Keratinocyte (primary cell): ENCODE data around the gene USP10. TPM values are rescaled to one million over a fixed set of nuclear protein-coding genes. Genes with fewer than 3 reads are reported as not detected.

Source experiments
- DNase-seq: peaks from one replicate; pipeline ENCODE4 v3.0.0-alpha.2; 2011; ENCODE audit warnings: low read depth, missing footprints, low spot score
- FAIRE-seq: peaks from 2 replicates; lab custom pipeline; 2011; peaks lifted over from hg19 to GRCh38; lab: Jason Lieb, UNC
- H2AFZ ChIP-seq: 2 replicates; pipeline ENCODE4 v1.6.0; 2012; ENCODE audit warnings: low read length, control low read depth, inconsistent platforms; ENCODE audit not compliant: control insufficient read depth
- H3K27ac ChIP-seq: 2 replicates; pipeline ENCODE4 v1.5.1; 2011; ENCODE audit warnings: low read length; ENCODE audit not compliant: control insufficient read depth, insufficient read depth
- H3K27me3 ChIP-seq: 3 replicates; pipeline ENCODE4 v1.6.0; 2011; ENCODE audit warnings: low read length; ENCODE audit not compliant: control insufficient read depth, insufficient read depth; ENCODE audit errors: extremely low read depth
- H3K36me3 ChIP-seq, 2 experiments: 2 replicates in 1 of 2; 3 replicates in 1 of 2; pipeline ENCODE4 v1.5.1; 2011; ENCODE audit warnings: low read length in 2 of 2, mild to moderate bottlenecking in 1 of 2; ENCODE audit not compliant: control insufficient read depth in 2 of 2, insufficient read depth in 2 of 2; ENCODE audit errors: extremely low read depth in 1 of 2
- H3K4me1 ChIP-seq: 3 replicates; pipeline ENCODE4 v1.5.1; 2011; ENCODE audit warnings: low read length; ENCODE audit not compliant: control insufficient read depth, insufficient read depth; ENCODE audit errors: extremely low read depth
- H3K4me2 ChIP-seq: 3 replicates; pipeline ENCODE4 v1.6.0; 2011; ENCODE audit warnings: low read depth, low read length; ENCODE audit not compliant: control insufficient read depth, insufficient read depth; ENCODE audit errors: extremely low read depth
- H3K4me3 ChIP-seq, 3 experiments: fragments of 200-600 bp in 1 of 3; sonication (generic) in 1 of 3; 2 replicates in 2 of 3; 3 replicates in 1 of 3; pipeline ENCODE4 v1.5.1; 2011 to 2016; ENCODE audit warnings: low read length in 3 of 3, mild to moderate bottlenecking in 3 of 3, control low read depth in 2 of 3, inconsistent platforms in 1 of 3, low read depth in 1 of 3, mixed read lengths in 1 of 3, mixed run types in 1 of 3, moderate library complexity in 1 of 3; ENCODE audit not compliant: control insufficient read depth in 2 of 3, insufficient read depth in 2 of 3; ENCODE audit errors: extremely low read depth in 1 of 3
- H3K79me2 ChIP-seq: 2 replicates; pipeline ENCODE4 v1.6.0; 2012; ENCODE audit warnings: low read length; ENCODE audit not compliant: control insufficient read depth, insufficient read depth
- H3K9ac ChIP-seq: 3 replicates; pipeline ENCODE4 v1.6.0; 2011; ENCODE audit warnings: low read length; ENCODE audit not compliant: control insufficient read depth, insufficient read depth; ENCODE audit errors: extremely low read depth
- H3K9me1 ChIP-seq: 3 replicates; pipeline ENCODE4 v1.6.0; 2011; ENCODE audit warnings: low read length; ENCODE audit not compliant: control insufficient read depth, insufficient read depth; ENCODE audit errors: extremely low read depth
- H3K9me3 ChIP-seq: 2 replicates; pipeline ENCODE4 v1.5.1; 2012; ENCODE audit warnings: low read depth, low read length; ENCODE audit not compliant: control insufficient read depth
- H4K20me1 ChIP-seq: 3 replicates; pipeline ENCODE4 v1.6.0; 2011; ENCODE audit warnings: low read length; ENCODE audit not compliant: control insufficient read depth, insufficient read depth; ENCODE audit errors: extremely low read depth
- EZH2 ChIP-seq: IDR thresholded peaks from one replicate; pipeline ENCODE4 v1.6.1; 2012; ENCODE audit warnings: inconsistent platforms, mild to moderate bottlenecking, low read length, moderate library complexity
- dilution Hi-C: fragments of 300-500 bp; cut with MboI; formaldehyde crosslinking; loops from one replicate; pipeline ENCODE4 v1.7.0; 2020; ENCODE audit warnings: low sequenced_read_pairs; ENCODE audit not compliant: extremely low pct_ligation_motif_present
- polyA plus RNA-seq, 5 experiments: library from polyadenylated mRNA; depleted of rRNA in 3 of 5; stranded (reverse) in 3 of 5; stranded (forward) in 1 of 5; unstranded in 1 of 5; fragments of >200 nt; gene quantifications; 1 replicate in 1 of 5; 2 replicates in 3 of 5; 3 replicates in 1 of 5; pipeline versions ENCODE4 v1.2.1 to v1.2.3, GENCODE V29; 2011 to 2012; ENCODE audit warnings: missing spikeins in 2 of 5, low read depth in 1 of 5, low replicate concordance in 1 of 5
- TF ChIP-seq, protein P1 (sequence below), 3 experiments: IDR thresholded peaks in 1 of 3; conservative IDR thresholded peaks in 1 of 3; optimal IDR thresholded peaks in 1 of 3; 2 replicates in 2 of 3; 3 replicates in 1 of 3; pipeline versions ENCODE3 to v1.5.1; 2011; ENCODE audit warnings: low read length in 3 of 3, mild to moderate bottlenecking in 3 of 3, moderate library complexity in 2 of 3, control low read depth in 1 of 3, inconsistent platforms in 1 of 3; ENCODE audit not compliant: insufficient read depth in 2 of 3; ENCODE audit errors: extremely low read depth in 1 of 3

Gene USP10
- polyA plus RNA-seq, 1 donor (not counting 4 experiments of a cell fraction or from before 2014, with no cell fraction given): 92.0 TPM

- Histone ChIP-seq H3K4me2 (peak overlapping the region; percentile 22), H3K27ac (no peak overlapping the region), H3K9me1 (peaks cover 4% of the 10 kb centered on the region), H4K20me1 (no peaks in the 10 kb centered on the region), H3K9ac (no peak overlapping the region), H3K4me1 (peaks cover 24% of the 10 kb centered on the region), H3K79me2 (peaks cover 39% of the 10 kb centered on the region), H3K9me3 (no peaks in the 10 kb centered on the region), H2AFZ (no peak overlapping the region), H3K27me3 (no peaks in the 10 kb centered on the region), H3K4me3 (peak overlapping the region in 1 of 3 experiments; percentile 82), H3K36me3 (peaks cover 14 to 21% of the 10 kb centered on the region in 2 experiments)
- dilution Hi-C loops: no loop called here
- peak; percentile 85 for FAIRE-seq
- TF ChIP-seq EZH2: no peak
- TF ChIP-seq, protein P1, sequence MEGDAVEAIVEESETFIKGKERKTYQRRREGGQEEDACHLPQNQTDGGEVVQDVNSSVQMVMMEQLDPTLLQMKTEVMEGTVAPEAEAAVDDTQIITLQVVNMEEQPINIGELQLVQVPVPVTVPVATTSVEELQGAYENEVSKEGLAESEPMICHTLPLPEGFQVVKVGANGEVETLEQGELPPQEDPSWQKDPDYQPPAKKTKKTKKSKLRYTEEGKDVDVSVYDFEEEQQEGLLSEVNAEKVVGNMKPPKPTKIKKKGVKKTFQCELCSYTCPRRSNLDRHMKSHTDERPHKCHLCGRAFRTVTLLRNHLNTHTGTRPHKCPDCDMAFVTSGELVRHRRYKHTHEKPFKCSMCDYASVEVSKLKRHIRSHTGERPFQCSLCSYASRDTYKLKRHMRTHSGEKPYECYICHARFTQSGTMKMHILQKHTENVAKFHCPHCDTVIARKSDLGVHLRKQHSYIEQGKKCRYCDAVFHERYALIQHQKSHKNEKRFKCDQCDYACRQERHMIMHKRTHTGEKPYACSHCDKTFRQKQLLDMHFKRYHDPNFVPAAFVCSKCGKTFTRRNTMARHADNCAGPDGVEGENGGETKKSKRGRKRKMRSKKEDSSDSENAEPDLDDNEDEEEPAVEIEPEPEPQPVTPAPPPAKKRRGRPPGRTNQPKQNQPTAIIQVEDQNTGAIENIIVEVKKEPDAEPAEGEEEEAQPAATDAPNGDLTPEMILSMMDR (optimal IDR thresholded peaks at IDR 0.05 in 1 of 3, IDR thresholded peaks at IDR 0.05 in 1 of 3, conservative IDR thresholded peaks at IDR 0.05 in 1 of 3; ENCODE audit: extremely low read depth in 1 of 3, insufficient read depth in 2 of 3, low read length in 3 of 3): no peak
- DNase-seq: peak; percentile 33
Measured at GRCh38 chr16:84650062-84650991, 49.5 kb upstream of the USP10 start.

DNA sequence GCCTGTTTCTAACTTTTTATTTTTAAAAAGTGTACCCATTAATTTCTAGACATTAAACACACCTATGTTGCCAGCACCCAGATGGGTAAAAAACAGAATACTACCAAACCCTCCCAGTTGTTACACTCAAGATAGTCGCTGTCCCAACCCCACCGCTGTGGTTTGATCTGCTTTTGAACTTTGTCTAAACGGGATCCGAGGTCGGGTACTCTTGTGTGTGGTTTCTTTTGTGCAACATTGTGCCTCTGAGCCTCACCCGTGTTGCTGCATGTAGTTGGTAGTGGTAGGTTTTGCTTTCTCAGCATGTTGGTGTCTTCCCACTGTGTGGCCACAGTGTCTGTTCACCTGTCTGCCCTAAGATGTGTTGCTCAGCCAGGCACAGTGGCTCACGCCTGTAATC lies 47.2 kb upstream of the USP10 start:
- peaks cover 4% of the 10 kb centered on the region for H3K9me1 ChIP-seq
- H3K79me2 ChIP-seq: peaks cover 46% of the 10 kb centered on the region
- H3K4me2 ChIP-seq: no peak overlapping the region
- no peaks in the 10 kb centered on the region for H3K27me3 ChIP-seq
- TF ChIP-seq EZH2: no peak
- TF ChIP-seq, protein P1 (optimal IDR thresholded peaks at IDR 0.05 in 1 of 3, IDR thresholded peaks at IDR 0.05 in 1 of 3, conservative IDR thresholded peaks at IDR 0.05 in 1 of 3; ENCODE audit: extremely low read depth in 1 of 3, insufficient read depth in 2 of 3, low read length in 3 of 3): no peak
- peaks cover 22% of the 10 kb centered on the region for H3K4me1 ChIP-seq
- no peak overlapping the region for H2AFZ ChIP-seq
- no peak overlapping the region for H3K27ac ChIP-seq
- no peaks in the 10 kb centered on the region for H4K20me1 ChIP-seq
- no peaks in the 10 kb centered on the region for H3K9me3 ChIP-seq
- DNase-seq: no peak
- dilution Hi-C loops: no loop called here
- H3K4me3 ChIP-seq: no peak overlapping the region
- FAIRE-seq: no peak
- no peak overlapping the region for H3K9ac ChIP-seq
- H3K36me3 ChIP-seq: peaks cover 26 to 28% of the 10 kb centered on the region in 2 experiments
